GM12878 (cell line): ENCODE data around the gene WIPF2. TPM values are rescaled to one million over a fixed set of nuclear protein-coding genes. Genes with fewer than 3 reads are reported as not detected.

Experiments
- ATAC-seq: fragments of 200-7000 bp; cut with Tn5 transposase; 3 replicates; pipeline ENCODE4 v1.9.1; 2020; ENCODE audit warnings: mild to moderate bottlenecking, moderate library complexity
- BruUV-seq: library from RNA; stranded (reverse); fragments of 400-500 nt; replicated peaks from 2 replicates; lab custom pipeline; 2021; lab: Mats Ljungman, UMichigan
- CTCF ChIA-PET: fragments of 300-600 bp; sonication (Branson Sonifier 250); formaldehyde crosslinking; extraction: SDS; loops from one replicate; lab custom pipeline; 2021; ENCODE audit warnings: inconsistent platforms; lab: Yijun Ruan, JAX
- POLR2A ChIA-PET: fragments of 350-600 bp; formaldehyde crosslinking; extraction: SDS; loops from one replicate; lab custom pipeline; 2021; ENCODE audit warnings: inconsistent platforms; lab: Charles Lee
- RAD21 ChIA-PET: fragments of 300-600 bp; sonication (Branson Sonifier 250); formaldehyde crosslinking; loops from one replicate; lab custom pipeline; 2023; ENCODE audit warnings: antibody characterized with exemption; ENCODE audit not compliant: unreplicated experiment; lab: Charles Lee
- SMC1A ChIA-PET: fragments of 300-600 bp; sonication (Branson Sonifier 250); formaldehyde crosslinking; loops from one replicate; lab custom pipeline; 2023; ENCODE audit not compliant: unreplicated experiment, uncharacterized antibody; lab: Charles Lee
- DNase-seq: peaks from one replicate; pipeline ENCODE4 v3.0.0-alpha.2; 2011; ENCODE audit warnings: low read depth, low spot score
- FAIRE-seq: peaks from 3 replicates; lab custom pipeline; 2011; peaks lifted over from hg19 to GRCh38; lab: Jason Lieb, UNC
- H2AFZ ChIP-seq: 2 replicates; pipeline ENCODE4 v1.6.0; 2011; ENCODE audit warnings: low read depth, low read length, control low read depth; ENCODE audit not compliant: control insufficient read depth
- H3K27ac ChIP-seq: 2 replicates; pipeline ENCODE4 v1.5.1; 2011; ENCODE audit warnings: control low read depth; ENCODE audit not compliant: control insufficient read depth, insufficient read depth
- H3K27me3 ChIP-seq, 2 experiments: replicated peaks in 1 of 2; 2 replicates each; pipeline versions ENCODE4 v1.6.0 to v1.6.1; 2011; ENCODE audit warnings: low read length in 1 of 2; ENCODE audit not compliant: control insufficient read depth in 2 of 2, insufficient read depth in 2 of 2
- H3K36me3 ChIP-seq, 2 experiments: 2 replicates each; pipeline ENCODE4 v1.5.1; 2011; ENCODE audit warnings: low read length in 1 of 2; ENCODE audit not compliant: control insufficient read depth in 2 of 2, insufficient read depth in 2 of 2
- H3K4me1 ChIP-seq: 2 replicates; pipeline ENCODE4 v1.6.1; 2011; ENCODE audit warnings: mild to moderate bottlenecking, low read length, moderate library complexity, mixed read lengths; ENCODE audit not compliant: control insufficient read depth, insufficient read depth
- H3K4me2 ChIP-seq: 2 replicates; pipeline ENCODE4 v1.6.0; 2011; ENCODE audit warnings: control low read depth; ENCODE audit not compliant: control insufficient read depth, insufficient read depth
- H3K4me3 ChIP-seq: fragments of 200-600 bp; sonication (generic); 2 replicates; pipeline ENCODE4 v1.5.1; 2016
- H3K79me2 ChIP-seq: 2 replicates; pipeline ENCODE4 v1.6.0; 2011; ENCODE audit warnings: low read length; ENCODE audit not compliant: control insufficient read depth, insufficient read depth
- H3K9ac ChIP-seq: 2 replicates; pipeline ENCODE4 v1.8.0; 2011; ENCODE audit warnings: low read length, control low read depth, mixed read lengths; ENCODE audit not compliant: control insufficient read depth, insufficient read depth
- H3K9me3 ChIP-seq: replicated peaks from 3 replicates; pipeline ENCODE4 v1.5.1; 2011; ENCODE audit warnings: mild to moderate bottlenecking, low read length; ENCODE audit not compliant: control insufficient read depth, insufficient read depth
- H4K20me1 ChIP-seq: 2 replicates; pipeline ENCODE4 v1.6.0; 2011; ENCODE audit not compliant: control insufficient read depth, insufficient read depth
- BCL11A ChIP-seq: IDR thresholded peaks from 2 replicates; pipeline ENCODE4 v1.6.1; 2011; ENCODE audit warnings: low read depth, low read length
- ESRRA ChIP-seq: IDR thresholded peaks from 2 replicates; pipeline ENCODE4 v1.6.1; 2012; ENCODE audit warnings: mild to moderate bottlenecking, low read length, improper control_type of control experiment
- GABPA ChIP-seq: IDR thresholded peaks from 2 replicates; pipeline ENCODE4 v1.6.1; 2014; ENCODE audit warnings: antibody characterized with exemption, low read depth, mild to moderate bottlenecking, inconsistent platforms
- HCFC1 ChIP-seq: fragments of 150-350 bp; IDR thresholded peaks from 2 replicates; pipeline ENCODE4 v1.6.1; 2014; ENCODE audit warnings: low read length
- KLF5 ChIP-seq: fragments of 450-650 bp; IDR thresholded peaks from 2 replicates; pipeline ENCODE4 v1.6.1; 2014; ENCODE audit warnings: mild to moderate bottlenecking; ENCODE audit not compliant: partially characterized antibody
- NBN ChIP-seq: fragments of 450-650 bp; IDR thresholded peaks from 2 replicates; pipeline ENCODE4 v1.6.1; 2016
- NFIC ChIP-seq: IDR thresholded peaks from 2 replicates; pipeline ENCODE4 v1.6.1; 2012; ENCODE audit warnings: low read depth, mild to moderate bottlenecking, inconsistent platforms, low read length, moderate library complexity
- NR2F1 ChIP-seq: fragments of 450-650 bp; conservative IDR thresholded peaks from 2 replicates; pipeline ENCODE4 v1.6.1; 2017; ENCODE audit warnings: mild to moderate bottlenecking
- POLR2AphosphoS5 ChIP-seq: IDR thresholded peaks from 2 replicates; pipeline ENCODE4 v1.6.1; 2011; ENCODE audit warnings: mild to moderate bottlenecking, low read length, inconsistent platforms
- RAD51 ChIP-seq: fragments of 450-650 bp; IDR thresholded peaks from 2 replicates; pipeline ENCODE4 v1.6.1; 2016; ENCODE audit warnings: moderate library complexity, mild to moderate bottlenecking, inconsistent platforms
- SIX5 ChIP-seq: IDR thresholded peaks from 2 replicates; pipeline ENCODE4 v1.6.1; 2011; ENCODE audit warnings: mild to moderate bottlenecking, low read depth, low read length, moderate library complexity; ENCODE audit not compliant: severe bottlenecking
- SREBF1 ChIP-seq: IDR thresholded peaks from 2 replicates; pipeline ENCODE4 v1.6.1; 2012; ENCODE audit warnings: mild to moderate bottlenecking, low read length
- TAF1 ChIP-seq: IDR thresholded peaks from 2 replicates; pipeline ENCODE4 v1.6.1; 2011; ENCODE audit warnings: mild to moderate bottlenecking, low read depth, low read length, borderline replicate concordance
- TCF3 ChIP-seq: IDR thresholded peaks from 2 replicates; pipeline ENCODE4 v1.6.1; 2012; ENCODE audit warnings: low read depth, mild to moderate bottlenecking, low read length, borderline replicate concordance; ENCODE audit not compliant: insufficient read depth
- YBX1 ChIP-seq: fragments of 450-650 bp; IDR thresholded peaks from 2 replicates; pipeline ENCODE4 v1.6.1; 2016; ENCODE audit warnings: antibody characterized with exemption
- YY1 ChIP-seq: IDR thresholded peaks from 2 replicates; pipeline ENCODE4 v1.6.1; 2011; ENCODE audit warnings: low read depth, mild to moderate bottlenecking, low read length
- ZBED1 ChIP-seq: IDR thresholded peaks from 2 replicates; pipeline ENCODE4 v1.6.1; 2016; ENCODE audit warnings: borderline replicate concordance
- ZNF687 ChIP-seq: fragments of 450-650 bp; IDR thresholded peaks from 2 replicates; pipeline ENCODE4 v1.6.1; 2017; ENCODE audit warnings: mild to moderate bottlenecking, moderate library complexity
- WGBS: methylation state at CpG from one replicate; pipeline ENCODE4 v1.1.6; 2016; ENCODE audit warnings: low lambda C conversion rate; ENCODE audit not compliant: insufficient replicate concordance, insufficient coverage; ENCODE audit errors: missing lambda C conversion rate; 5-methylcytosine and 5-hydroxymethylcytosine counted together
- in situ Hi-C: fragments of 300-500 bp; cut with MboI; formaldehyde crosslinking; loops from 9 replicates; pipeline ENCODE4 v1.14.3; 2018; ENCODE audit warnings: mixed read lengths
- intact Hi-C: fragments of 100-400 bp; cut with micrococcal nuclease; formaldehyde crosslinking; loops from one replicate; pipeline ENCODE4 v1.14.2; 2022; ENCODE audit not compliant: unreplicated experiment
- polyA plus RNA-seq, 11 experiments: library from polyadenylated mRNA; depleted of rRNA in 4 of 11; unstranded in 6 of 11; stranded (reverse) in 5 of 11; fragments of >200 nt; fragmentation: Nextera tagmentation in 4 of 11; fragmentation: Illumina TruSeq in 1 of 11; extraction: Ambion mirVana in 4 of 11; extraction: Trizol in 1 of 11; gene quantifications; 1 replicate in 1 of 11; 2 replicates in 10 of 11; pipeline versions ENCODE4 v1.2.1 to v1.2.3, GENCODE V29; 2011 to 2016; ENCODE audit warnings: inconsistent platforms in 2 of 11, missing spikeins in 2 of 11, low read depth in 1 of 11
- total RNA-seq, 4 experiments: library from RNA; depleted of rRNA in 3 of 4; stranded (reverse); fragments of >200 nt in 3 of 4; fragmentation: Illumina TruSeq in 1 of 4; extraction: Trizol in 1 of 4; gene quantifications; 2 replicates each; pipeline versions ENCODE4 v1.2.1 to v1.2.3, GENCODE V29; 2013 to 2021
- TF ChIP-seq, protein P1 (sequence below): fragments of 450-650 bp; conservative IDR thresholded peaks from 2 replicates; pipeline ENCODE4 v1.6.1; 2017; ENCODE audit warnings: mild to moderate bottlenecking, moderate library complexity

WIPF2 gene
- total and polyA plus RNA-seq, 10 of the 15 experiments (the other 5 are each of a cell fraction or from before 2014, with no cell fraction given), result 4.2 to 20.8 (median 7.1) TPM

DNA sequence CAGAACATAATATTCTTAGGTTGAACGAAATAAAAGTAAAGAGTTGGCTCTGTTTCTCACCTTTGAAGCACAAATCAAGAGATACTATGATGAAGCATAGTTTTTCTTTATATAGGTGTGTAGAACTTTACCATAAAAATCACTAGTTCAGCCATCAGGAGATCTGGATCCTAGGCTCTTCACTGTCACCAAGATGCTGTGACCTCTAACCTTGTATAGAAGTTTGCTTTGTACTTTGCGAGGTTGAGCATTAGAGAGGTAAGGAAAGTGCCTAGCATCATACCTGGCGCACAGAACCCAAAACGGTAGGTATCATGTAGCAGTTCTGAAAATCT, 68.0 kb downstream of the WIPF2 start (continued):
- TF ChIP-seq NR2F1, result peak; percentile 84
- TF ChIP-seq YBX1, result no peak
- no peak for TF ChIP-seq GABPA
- TF ChIP-seq TAF1, result no peak
- TF ChIP-seq ESRRA, result no peak
- TF ChIP-seq NFIC, result no peak
- TF ChIP-seq ZBED1, result no peak
- TF ChIP-seq RAD51, result no peak

DNA sequence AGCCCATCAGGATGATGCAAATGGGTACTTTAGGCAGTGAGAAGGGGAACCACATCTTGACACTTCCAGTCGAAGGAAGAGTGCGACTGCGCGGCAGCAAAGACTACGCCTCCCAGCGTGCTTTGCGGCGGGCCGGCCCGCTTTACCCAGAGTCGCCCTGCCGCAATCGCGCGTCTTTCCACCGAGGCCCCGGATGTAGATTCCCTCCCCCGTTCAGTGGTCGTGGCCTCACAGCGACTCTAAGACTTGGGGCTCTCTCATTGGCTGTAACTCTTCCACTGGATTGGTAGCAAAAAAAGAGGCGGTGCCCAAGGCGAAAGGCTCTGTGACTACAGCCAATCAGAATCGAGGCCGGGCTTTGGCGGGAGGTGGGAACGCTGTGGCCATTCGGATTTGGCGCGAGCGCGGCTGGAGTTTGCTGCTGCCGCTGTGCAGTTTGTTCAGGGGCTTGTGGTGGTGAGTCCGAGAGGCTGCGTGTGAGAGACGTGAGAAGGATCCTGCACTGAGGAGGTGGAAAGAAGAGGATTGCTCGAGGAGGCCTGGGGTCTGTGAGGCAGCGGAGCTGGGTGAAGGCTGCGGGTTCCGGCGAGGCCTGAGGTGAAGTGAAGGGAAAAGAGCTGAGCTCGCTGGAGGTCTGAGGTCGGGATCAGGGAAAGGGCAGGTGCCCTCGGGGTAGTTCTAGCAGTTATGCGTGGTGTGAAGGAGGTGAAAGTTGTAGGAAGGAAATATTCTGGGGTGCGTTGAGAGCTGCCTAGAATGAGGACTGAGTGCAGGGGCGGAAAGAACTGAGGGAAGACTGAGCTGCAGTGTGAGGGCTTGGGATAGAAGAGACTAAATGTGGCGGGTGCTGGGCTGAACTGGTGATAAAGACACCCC, 68.6 kb downstream of the WIPF2 start, which contains the start of gene CDC6:
CDC6 (plus strand) TSS at position 386 of the 876 bp plus-strand sequence. CDS start 1,542 bp downstream, outside the sequence.
- peak within 1 kb of the TSS; percentile 83 for H3K9ac ChIP-seq
- intact Hi-C loops (no loop called here), in situ Hi-C loops (loop anchor here (5.0 to 25.0 kb wide), 2 partner anchors 175 to 275 kb away; partner anchors contain the start of gene CSF3)
- H3K9me3 ChIP-seq, result no peaks in the 10 kb centered on the region
- peak within 1 kb of the TSS; percentile 79 for H3K27ac ChIP-seq
- WGBS, result under 1% methylated on average over 47 of the region's 47 CpGs
- DNase-seq, result peak; percentile 95
- TSS peak; percentile 75 for BruUV-seq
- POLR2A ChIA-PET, result interaction anchor here (0.5 to 1.2 kb wide), 8 partner anchors 20 to 175 kb away, joined by 3 to 9 read pairs (median 3); partner anchors contain the start of gene WIPF2
- FAIRE-seq, result peak; percentile 96
- H3K27me3 ChIP-seq, result no peaks in the 10 kb centered on the region
- SMC1A ChIA-PET, result interaction anchor here (1.1 to 7.8 kb wide), 6 partner anchors 13 to 175 kb away, joined by 3 to 74 read pairs (median 8); no protein-coding TSS in a partner anchor
- RAD21 ChIA-PET, result interaction anchor here (0.7 to 2.8 kb wide), 8 partner anchors 19 to 274 kb away, joined by 3 to 24 read pairs (median 3); partner anchors contain the start of gene WIPF2
- H2AFZ ChIP-seq, result peak within 1 kb of the TSS; percentile 84
- CTCF ChIA-PET, result interaction anchor here (0.6 to 13.0 kb wide), 13 partner anchors 11 to 359 kb away, joined by 3 to 186 read pairs (median 4); partner anchors contain the start of gene WIPF2
- H4K20me1 ChIP-seq, result no peaks in the 10 kb centered on the region
- H3K36me3 ChIP-seq, result peaks cover 0 to 4% of the 10 kb centered on the region in 2 experiments; a peak in 1 of 4 replicates
- H3K4me3 ChIP-seq, result peak within 1 kb of the TSS; percentile 80
- ATAC-seq, result peak; percentile 96
- peaks cover 35% of the 10 kb centered on the region for H3K79me2 ChIP-seq
- H3K4me1 ChIP-seq, result peaks cover 9% of the 10 kb centered on the region
- peak within 1 kb of the TSS; percentile 63 for H3K4me2 ChIP-seq
- TF ChIP-seq ZNF687 (no peak), BCL11A (no peak), TCF3 (no peak), YY1 (peak; percentile 63), SREBF1 (peak; percentile 40; the same call in 1 of the 2 replicates), NBN (peak; percentile 70), POLR2AphosphoS5 (peak; percentile 91), KLF5 (no peak), SIX5 (peak; percentile 81), HCFC1 (peak; percentile 93)
- TF ChIP-seq, protein P1, sequence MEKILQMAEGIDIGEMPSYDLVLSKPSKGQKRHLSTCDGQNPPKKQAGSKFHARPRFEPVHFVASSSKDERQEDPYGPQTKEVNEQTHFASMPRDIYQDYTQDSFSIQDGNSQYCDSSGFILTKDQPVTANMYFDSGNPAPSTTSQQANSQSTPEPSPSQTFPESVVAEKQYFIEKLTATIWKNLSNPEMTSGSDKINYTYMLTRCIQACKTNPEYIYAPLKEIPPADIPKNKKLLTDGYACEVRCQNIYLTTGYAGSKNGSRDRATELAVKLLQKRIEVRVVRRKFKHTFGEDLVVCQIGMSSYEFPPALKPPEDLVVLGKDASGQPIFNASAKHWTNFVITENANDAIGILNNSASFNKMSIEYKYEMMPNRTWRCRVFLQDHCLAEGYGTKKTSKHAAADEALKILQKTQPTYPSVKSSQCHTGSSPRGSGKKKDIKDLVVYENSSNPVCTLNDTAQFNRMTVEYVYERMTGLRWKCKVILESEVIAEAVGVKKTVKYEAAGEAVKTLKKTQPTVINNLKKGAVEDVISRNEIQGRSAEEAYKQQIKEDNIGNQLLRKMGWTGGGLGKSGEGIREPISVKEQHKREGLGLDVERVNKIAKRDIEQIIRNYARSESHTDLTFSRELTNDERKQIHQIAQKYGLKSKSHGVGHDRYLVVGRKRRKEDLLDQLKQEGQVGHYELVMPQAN, result peak; percentile 100
